ENCODE results near the gene PTPRT. TPM values are rescaled to one million over a fixed set of nuclear protein-coding genes. Genes with fewer than 3 reads are reported as not detected.

The PTPRT gene
- total and polyA plus RNA-seq, 12 donors, result 0.04 to 0.53 (median 0.22) TPM; not detected in 1

- WGBS, 2 donors, result 36 to 68% methylated on average over 1 of the region's 1 CpG
- H3K27ac ChIP-seq, result peak overlapping the region in 7 of 10 donors; percentile 3 to 73 (median 59)
Measured at GRCh38 chr20:42083280-42083679, 1106.4 kb downstream of the PTPRT start.

GRCh38 chr20:42082611-42083010 lies 1107.1 kb downstream of the PTPRT start:
- H3K9me3 ChIP-seq, result no peaks in the 10 kb centered on the region
- H3K27ac ChIP-seq, result peak overlapping the region in 5 of 10 donors; percentile 46 to 73 (median 59)
- TF ChIP-seq CTCF (IDR thresholded peaks at IDR 0.05), result no peak
- DNase-seq (peak in 1 of 2 donors; percentile 92), ATAC-seq (peak; percentile 85 to 93 (median 88))
- no peak overlapping the region for H3K4me3 ChIP-seq
- intact Hi-C loops (cut with DNase I), result no loop called here
- WGBS, 2 donors, result 16 to 24% methylated on average over 1 of the region's 1 CpG
- peaks cover 0 to 13% (median 0%) of the 10 kb centered on the region in 7 donors for H3K27me3 ChIP-seq
- no peaks in the 10 kb centered on the region for H3K36me3 ChIP-seq
- H3K4me1 ChIP-seq, result peaks cover 0 to 26% (median 3%) of the 10 kb centered on the region in 9 donors

More at GRCh38 chr20:42083280-42083679, 1106.4 kb downstream of the PTPRT start:
- Histone ChIP-seq H3K4me1 (peaks cover 0 to 26% (median 3%) of the 10 kb centered on the region in 9 donors), H3K36me3 (no peaks in the 10 kb centered on the region), H3K9me3 (no peaks in the 10 kb centered on the region), H3K4me3 (no peak overlapping the region), H3K27me3 (peaks cover 0 to 13% (median 0%) of the 10 kb centered on the region in 7 donors)
- TF ChIP-seq CTCF (IDR thresholded peaks at IDR 0.05), result no peak
- intact Hi-C loops (cut with DNase I), result no loop called here
- DNase-seq (no peak), ATAC-seq (peak in 4 of 8 donors; percentile 17 to 48 (median 34))

- no peak for TF ChIP-seq CTCF (IDR thresholded peaks at IDR 0.05)
- Histone ChIP-seq H3K36me3 (no peaks in the 10 kb centered on the region), H3K4me3 (no peak overlapping the region), H3K4me1 (peaks cover 0 to 26% (median 3%) of the 10 kb centered on the region in 9 donors), H3K27me3 (peaks cover 0 to 9% (median 0%) of the 10 kb centered on the region in 7 donors), H3K9me3 (no peaks in the 10 kb centered on the region), H3K27ac (no peak overlapping the region)
- intact Hi-C loops (cut with DNase I), result no loop called here
- DNase-seq (no peak), ATAC-seq (no peak)
- WGBS, 2 donors, result 64 to 68% methylated on average over 4 of the region's 4 CpGs
Measured at GRCh38 chr20:42080956-42081355, 1108.8 kb downstream of the PTPRT start.

GRCh38 chr20:42074944-42075343 lies 1114.8 kb downstream of the PTPRT start:
- DNase-seq (no peak), ATAC-seq (peak in 3 of 8 donors; percentile 37 to 39 (median 38))
- Histone ChIP-seq H3K36me3 (no peaks in the 10 kb centered on the region), H3K4me3 (no peak overlapping the region), H3K27ac (no peak overlapping the region), H3K4me1 (peaks cover 0 to 5% (median 0%) of the 10 kb centered on the region in 9 donors), H3K27me3 (peaks cover 0 to 10% (median 0%) of the 10 kb centered on the region in 7 donors), H3K9me3 (no peaks in the 10 kb centered on the region)
- intact Hi-C loops (cut with DNase I), result no loop called here
- WGBS, 2 donors, result 27 to 42% methylated on average over 1 of the region's 1 CpG
- TF ChIP-seq CTCF (IDR thresholded peaks at IDR 0.05), result no peak

Measured in heart right ventricle (tissue), 16 donors.